HG02571 (cell line): ENCODE results near the gene SPO11.

ENCODE experiments used
- ATAC-seq: cut with Tn5 transposase; IDR thresholded peaks from one replicate; pipeline ENCODE4 v1.9.1; 2021; ENCODE audit warnings: mild to moderate bottlenecking, moderate library complexity; ENCODE audit not compliant: unreplicated experiment

The SPO11 gene

GRCh38 chr20:57374931-57375651 is 45.5 kb downstream of the SPO11 start:
- no peak for ATAC-seq

GRCh38 chr20:57375652-57376230 is 46.1 kb downstream of the SPO11 start:
- ATAC-seq = no peak

GRCh38 chr20:57377350-57377749 is 47.7 kb downstream of the SPO11 start:
- no peak for ATAC-seq

GRCh38 chr20:57378107-57378506 is 48.5 kb downstream of the SPO11 start:
- ATAC-seq = no peak

GRCh38 chr20:57378646-57379262 is 49.2 kb downstream of the SPO11 start:
- no peak for ATAC-seq

- ATAC-seq = no peak
Measured at GRCh38 chr20:57379263-57379647, 49.7 kb downstream of the SPO11 start.

- no peak for ATAC-seq
Measured at GRCh38 chr20:57380081-57380750, 50.6 kb downstream of the SPO11 start.

GRCh38 chr20:57381596-57382503 is 52.2 kb downstream of the SPO11 start:
- ATAC-seq = no peak

GRCh38 chr20:57382516-57382915 is 52.9 kb downstream of the SPO11 start:
- no peak for ATAC-seq

GRCh38 chr20:57383447-57384347 is 54.1 kb downstream of the SPO11 start:
- ATAC-seq = no peak

- no peak for ATAC-seq
Measured at GRCh38 chr20:57384486-57384885, 54.9 kb downstream of the SPO11 start.

- ATAC-seq = no peak
Measured at GRCh38 chr20:57384953-57385761, 55.6 kb downstream of the SPO11 start.

GRCh38 chr20:57385940-57386339 is 56.3 kb downstream of the SPO11 start:
- ATAC-seq = no peak

GRCh38 chr20:57386762-57387161 is 57.2 kb downstream of the SPO11 start:
- no peak for ATAC-seq

GRCh38 chr20:57387463-57387862 is 57.9 kb downstream of the SPO11 start:
- ATAC-seq = no peak

GRCh38 chr20:57387945-57388371 is 58.4 kb downstream of the SPO11 start:
- ATAC-seq = no peak

GRCh38 chr20:57388953-57389694 is 59.5 kb downstream of the SPO11 start:
- ATAC-seq = no peak
